Panc1 (cell line): ENCODE results near the gene FZD2.

Source experiments
- CTCF ChIP-seq: fragments of 450-650 bp; IDR thresholded peaks from 2 replicates; pipeline ENCODE4 v1.5.1; 2017; ENCODE audit warnings: mild to moderate bottlenecking
- SIN3A ChIP-seq: IDR thresholded peaks from 2 replicates; pipeline ENCODE4 v1.6.1; 2012; ENCODE audit warnings: low read depth, mild to moderate bottlenecking, low read length, moderate library complexity, borderline replicate concordance; ENCODE audit not compliant: insufficient read depth

GRCh38 chr17:44518032-44518431, 39.3 kb upstream of the FZD2 start:
- TF ChIP-seq CTCF: no peak
- no peak for TF ChIP-seq SIN3A
